ENCODE measurements around the gene TXNRD1. TPM values are rescaled to one million over a fixed set of nuclear protein-coding genes. Genes with fewer than 3 reads are reported as not detected.

The TXNRD1 gene
- total and polyA plus RNA-seq, 2 of the 8 experiments (the other 6 are each of a cell fraction or from before 2014, with no cell fraction given): 56.8 to 127 TPM

GRCh38 chr12:104279164-104279563 is 63.6 kb downstream of the TXNRD1 start:
- no peak overlapping the region for H2BK120ac ChIP-seq (replicated peaks; ENCODE audit: low read depth, low read length)
- no peak overlapping the region for H4K8ac ChIP-seq (ENCODE audit: extremely low read depth, insufficient read depth, low read length)
- no peaks in the 10 kb centered on the region for H3K4me1 ChIP-seq (replicated peaks in 1 of 4; ENCODE audit: control insufficient read depth in 3 of 4, insufficient read depth in 4 of 4, low read length in 3 of 4)
- no peaks in the 10 kb centered on the region for H3K27me3 ChIP-seq (replicated peaks in 1 of 4; ENCODE audit: control insufficient read depth in 3 of 4, extremely low read depth in 1 of 4, insufficient read depth in 3 of 4, low read length in 3 of 4)
- H3K36me3 ChIP-seq (ENCODE audit: control insufficient read depth in 2 of 4, insufficient read depth in 4 of 4, low read length in 3 of 4): no peaks in the 10 kb centered on the region
- no peak overlapping the region for H2BK5ac ChIP-seq (ENCODE audit: low read depth, low read length)
- DNase-seq (ENCODE audit: low read depth in 1 of 2, low spot score in 2 of 2) (no peak), FAIRE-seq (no peak)
- ChIA-PET CTCF (ENCODE audit: partially characterized antibody) (interaction anchor here (1.6 to 1.9 kb wide), 2 partner anchors 9 to 16 kb away, joined by 4 to 6 read pairs; no protein-coding TSS in a partner anchor), POLR2A (ENCODE audit: partially characterized antibody) (interaction anchor here (8.0 kb wide), 1 partner anchor 8 kb away, joined by 61 read pairs; no protein-coding TSS in a partner anchor)
- no peak overlapping the region for H4K5ac ChIP-seq (ENCODE audit: insufficient read length, low read depth, low read length)
- no peak overlapping the region for H3K4ac ChIP-seq (replicated peaks; ENCODE audit: insufficient read length, low read depth, low read length)
- H2BK15ac ChIP-seq (ENCODE audit: low read length): no peak overlapping the region
- H3K9ac ChIP-seq (replicated peaks in 1 of 4; ENCODE audit: extremely low read depth in 1 of 4, low read depth in 3 of 4, low read length in 3 of 4): no peak overlapping the region
- H3K27ac ChIP-seq (ENCODE audit: low read depth, low read length): no peak overlapping the region
- no peaks in the 10 kb centered on the region for H4K20me1 ChIP-seq (replicated peaks in 1 of 2; ENCODE audit: control insufficient read depth in 1 of 2, insufficient read depth in 2 of 2, low read length in 2 of 2)
- no peak overlapping the region for H3K23ac ChIP-seq (ENCODE audit: insufficient read length)
- H4K91ac ChIP-seq (replicated peaks; ENCODE audit: insufficient read length, low read length): no peak overlapping the region
- no peak overlapping the region for H2AK5ac ChIP-seq (ENCODE audit: low read depth, low read length)
- no peaks in the 10 kb centered on the region for H3K9me3 ChIP-seq (ENCODE audit: insufficient read depth in 2 of 2, low read depth in 1 of 2, low read length in 1 of 2)
- no peak overlapping the region for H3K56ac ChIP-seq (replicated peaks; ENCODE audit: insufficient read length, low read depth, low read length)
- no peaks in the 10 kb centered on the region for H3K79me2 ChIP-seq (ENCODE audit: control insufficient read depth in 1 of 2, insufficient read depth in 2 of 2, low read length in 2 of 2)
- no peaks in the 10 kb centered on the region for H3K79me1 ChIP-seq (ENCODE audit: low read depth, low read length)
- no peaks in the 10 kb centered on the region for H3K23me2 ChIP-seq (ENCODE audit: low read depth, low read length)
- no peak overlapping the region for H3K14ac ChIP-seq (ENCODE audit: insufficient read length)
- H3K4me2 ChIP-seq (ENCODE audit: insufficient read depth in 1 of 2, low read depth in 2 of 2, low read length in 2 of 2): no peak overlapping the region
- H2BK12ac ChIP-seq (ENCODE audit: low read depth, low read length): no peak overlapping the region
- no peak overlapping the region for H2BK20ac ChIP-seq (ENCODE audit: low read length)
- H3K18ac ChIP-seq (ENCODE audit: extremely low read depth, low read length): no peak overlapping the region
- H3K4me3 ChIP-seq (ENCODE audit: extremely low read depth in 1 of 4, insufficient read depth in 2 of 4, low read depth in 3 of 4, low read length in 4 of 4): no peak overlapping the region
- no peak overlapping the region for H2AFZ ChIP-seq (ENCODE audit: low read length)
- TF ChIP-seq CBX5 (IDR thresholded peaks at IDR 0.05; ENCODE audit: low read depth, low read length) (no peak), SP4 (IDR thresholded peaks at IDR 0.05; ENCODE audit: low read length) (no peak), TAF7 (optimal IDR thresholded peaks at IDR 0.05; ENCODE audit: borderline replicate concordance, low read depth, low read length) (no peak), CTBP2 (IDR thresholded peaks at IDR 0.05; ENCODE audit: borderline replicate concordance, insufficient read depth, insufficient read length, low read length) (no peak), E2F6 (IDR thresholded peaks at IDR 0.05) (no peak), MAX (IDR thresholded peaks at IDR 0.05) (no peak), POLR2AphosphoS5 (IDR thresholded peaks at IDR 0.05; ENCODE audit: low read depth, low read length) (no peak), SIRT6 (IDR thresholded peaks at IDR 0.05; ENCODE audit: low read length) (no peak), SP1 (IDR thresholded peaks at IDR 0.05; ENCODE audit: low read depth, low read length) (no peak), RNF2 (IDR thresholded peaks at IDR 0.05; ENCODE audit: borderline replicate concordance, low read depth, low read length, missing control alignments, poor library complexity, severe bottlenecking) (no peak), JUND (IDR thresholded peaks at IDR 0.05; ENCODE audit: low read length) (no peak), EGR1 (IDR thresholded peaks at IDR 0.05; ENCODE audit: borderline replicate concordance, low read depth, low read length) (no peak), KDM5A (IDR thresholded peaks at IDR 0.05; ENCODE audit: low read length) (no peak)

All from H1 (cell line).